IMR-90 (cell line): Measurements from ENCODE around the gene UGT1A1. TPM values are rescaled to one million over a fixed set of nuclear protein-coding genes. Genes with fewer than 3 reads are reported as not detected.

Experiments used
- ATAC-seq: fragments of 200-7000 bp; cut with Tn5 transposase; 2 replicates; pipeline ENCODE4 v1.9.1; 2020; ENCODE audit warnings: low read depth, mild to moderate bottlenecking, moderate library complexity
- BruUV-seq: library from RNA; stranded (reverse); fragments of 400-500 nt; replicated peaks from 2 replicates; lab custom pipeline; 2021; lab: Mats Ljungman, UMichigan
- CTCF ChIA-PET: fragments of 300-600 bp; formaldehyde crosslinking; extraction: SDS; loops from one replicate; lab custom pipeline; 2021; ENCODE audit warnings: antibody characterized with exemption; lab: Yijun Ruan, JAX
- POLR2A ChIA-PET: fragments of 300-600 bp; sonication (Branson Sonifier 250); formaldehyde crosslinking; loops from one replicate; lab custom pipeline; 2022; ENCODE audit warnings: antibody characterized with exemption; ENCODE audit not compliant: unreplicated experiment; lab: Charles Lee
- DNase-seq: peaks from one replicate; pipeline ENCODE4 v3.0.0; 2013
- H2AFZ ChIP-seq: replicated peaks from 2 replicates; pipeline ENCODE3; 2013; ENCODE audit warnings: low read length, mild to moderate bottlenecking; ENCODE audit not compliant: poor library complexity
- H2AK5ac ChIP-seq: 2 replicates; pipeline ENCODE4 v1.6.1; 2013; ENCODE audit warnings: low read depth, low read length, inconsistent platforms
- H2AK9ac ChIP-seq: replicated peaks from 2 replicates; pipeline ENCODE3; 2013; ENCODE audit warnings: mild to moderate bottlenecking, low read depth, low read length, moderate library complexity; ENCODE audit not compliant: poor library complexity
- H2BK120ac ChIP-seq: 2 replicates; pipeline ENCODE4 v1.6.1; 2013; ENCODE audit warnings: low read depth, low read length, inconsistent platforms
- H2BK15ac ChIP-seq: 3 replicates; pipeline ENCODE4 v1.6.1; 2013; ENCODE audit warnings: low read depth, low read length, inconsistent platforms
- H2BK20ac ChIP-seq: 2 replicates; pipeline ENCODE4 v1.6.1; 2013; ENCODE audit warnings: low read depth, mild to moderate bottlenecking, inconsistent platforms, low read length, moderate library complexity
- H2BK5ac ChIP-seq: 2 replicates; pipeline ENCODE4 v1.6.1; 2013; ENCODE audit warnings: mild to moderate bottlenecking, low read depth, low read length, inconsistent platforms; ENCODE audit not compliant: poor library complexity, severe bottlenecking
- H3K14ac ChIP-seq: replicated peaks from 2 replicates; pipeline ENCODE4 v1.6.1; 2013; ENCODE audit warnings: low read depth, low read length, inconsistent platforms
- H3K18ac ChIP-seq: 2 replicates; pipeline ENCODE4 v1.6.1; 2013; ENCODE audit warnings: low read depth, low read length, control low read depth
- H3K23ac ChIP-seq: 2 replicates; pipeline ENCODE4 v1.6.1; 2013; ENCODE audit warnings: low read depth, low read length, inconsistent platforms
- H3K27ac ChIP-seq: 2 replicates; pipeline ENCODE4 v1.5.1; 2013; ENCODE audit warnings: mild to moderate bottlenecking, control low read depth, low read length; ENCODE audit not compliant: insufficient read depth
- H3K27me3 ChIP-seq: 2 replicates; pipeline ENCODE4 v1.6.1; 2013; ENCODE audit warnings: low read length; ENCODE audit not compliant: control insufficient read depth, insufficient read depth
- H3K36me3 ChIP-seq: 2 replicates; pipeline ENCODE4 v1.6.1; 2013; ENCODE audit warnings: low read length, mixed read lengths; ENCODE audit not compliant: control insufficient read depth, insufficient read depth
- H3K4ac ChIP-seq: 2 replicates; pipeline ENCODE4 v1.6.1; 2013; ENCODE audit warnings: low read depth, low read length, inconsistent platforms
- H3K4me1 ChIP-seq: 2 replicates; pipeline ENCODE4 v1.6.1; 2013; ENCODE audit warnings: low read length, mixed read lengths; ENCODE audit not compliant: control insufficient read depth, insufficient read depth
- H3K4me2 ChIP-seq: 2 replicates; pipeline ENCODE4 v1.6.1; 2013; ENCODE audit warnings: low read depth, mild to moderate bottlenecking, control low read depth, low read length, moderate library complexity
- H3K4me3 ChIP-seq: 2 replicates; pipeline ENCODE4 v1.5.1; 2013; ENCODE audit warnings: low read depth, mild to moderate bottlenecking, control low read depth, low read length, moderate library complexity; ENCODE audit not compliant: insufficient read depth
- H3K56ac ChIP-seq: 2 replicates; pipeline ENCODE4 v1.6.1; 2013; ENCODE audit warnings: low read length, inconsistent platforms; ENCODE audit not compliant: insufficient read depth; ENCODE audit errors: extremely low read depth
- H3K79me1 ChIP-seq, 2 experiments: 2 replicates each; pipeline ENCODE4 v1.6.1; 2013; ENCODE audit warnings: low read length in 2 of 2, inconsistent platforms in 1 of 2, low read depth in 1 of 2
- H3K9ac ChIP-seq: 2 replicates; pipeline ENCODE4 v1.6.1; 2013; ENCODE audit warnings: low read depth, low read length, control low read depth
- H3K9me1 ChIP-seq: 2 replicates; pipeline ENCODE4 v1.6.1; 2013; ENCODE audit warnings: low read length, inconsistent platforms; ENCODE audit not compliant: insufficient read depth
- H3K9me3 ChIP-seq: 2 replicates; pipeline ENCODE4 v1.6.1; 2013; ENCODE audit warnings: low read length; ENCODE audit not compliant: control insufficient read depth, insufficient read depth
- H4K20me1 ChIP-seq: 2 replicates; pipeline ENCODE4 v1.6.1; 2013; ENCODE audit warnings: low read length, inconsistent platforms; ENCODE audit not compliant: insufficient read depth
- H4K5ac ChIP-seq: 2 replicates; pipeline ENCODE4 v1.6.1; 2013; ENCODE audit warnings: mild to moderate bottlenecking, low read depth, low read length, control low read depth
- H4K8ac ChIP-seq, 2 experiments: 2 replicates each; pipeline ENCODE4 v1.6.1; 2013; ENCODE audit warnings: low read depth in 2 of 2, low read length in 2 of 2, control low read depth in 1 of 2, inconsistent platforms in 1 of 2
- H4K91ac ChIP-seq: 2 replicates; pipeline ENCODE4 v1.6.1; 2013; ENCODE audit warnings: low read depth, low read length, inconsistent platforms; ENCODE audit not compliant: insufficient read depth
- CEBPB ChIP-seq: IDR thresholded peaks from 2 replicates; pipeline ENCODE4 v1.6.1; 2012; ENCODE audit warnings: low read depth, low read length, improper control_type of control experiment
- CHD1 ChIP-seq: IDR thresholded peaks from 2 replicates; pipeline ENCODE4 v1.6.1; 2012; ENCODE audit warnings: low read depth, low read length, improper control_type of control experiment
- CTCF ChIP-seq: conservative IDR thresholded peaks from 2 replicates; pipeline ENCODE4 v1.5.1; 2012; ENCODE audit warnings: mild to moderate bottlenecking, low read depth, low read length, improper control_type of control experiment
- ELK1 ChIP-seq: fragments of 150-350 bp; IDR thresholded peaks from 2 replicates; pipeline ENCODE4 v1.6.1; 2016; ENCODE audit warnings: low read depth, mild to moderate bottlenecking, low read length, moderate library complexity, borderline replicate concordance
- MXI1 ChIP-seq: IDR thresholded peaks from 2 replicates; pipeline ENCODE4 v1.6.1; 2012; ENCODE audit warnings: low read depth, mild to moderate bottlenecking, low read length, moderate library complexity, borderline replicate concordance
- NFE2L2 ChIP-seq: fragments of 150-350 bp; IDR thresholded peaks from 2 replicates; pipeline ENCODE4 v1.6.1; 2016; ENCODE audit warnings: low read depth, mild to moderate bottlenecking, low read length
- POLR2A ChIP-seq: IDR thresholded peaks from 2 replicates; pipeline ENCODE4 v1.6.1; 2012; ENCODE audit warnings: mild to moderate bottlenecking, low read depth, low read length
- RAD21 ChIP-seq: IDR thresholded peaks from 2 replicates; pipeline ENCODE4 v1.6.1; 2012; ENCODE audit warnings: low read length, improper control_type of control experiment
- RCOR1 ChIP-seq: IDR thresholded peaks from 2 replicates; pipeline ENCODE4 v1.6.1; 2012; ENCODE audit warnings: mild to moderate bottlenecking, low read length, improper control_type of control experiment; ENCODE audit not compliant: insufficient replicate concordance
- RFX5 ChIP-seq: IDR thresholded peaks from 2 replicates; pipeline ENCODE4 v1.8.0; 2012; ENCODE audit warnings: low read depth, mild to moderate bottlenecking, low read length, moderate library complexity
- WGBS, 2 experiments: methylation state at CpG; one replicate each; pipeline versions ENCODE4 v1.1.5 to v1.1.7; 2013; ENCODE audit warnings: missing lambda C conversion rate in 2 of 2; ENCODE audit not compliant: insufficient read length in 1 of 2; ENCODE audit errors: extremely low coverage in 2 of 2; 5-methylcytosine and 5-hydroxymethylcytosine counted together
- dilution Hi-C: fragments of 300-500 bp; cut with HindIII; formaldehyde crosslinking; loops from one replicate; pipeline ENCODE4 v1.14.3; 2018; ENCODE audit warnings: low sequenced_read_pairs; ENCODE audit not compliant: unreplicated experiment
- in situ Hi-C: fragments of 300-500 bp; cut with MboI; formaldehyde crosslinking; loops from 3 replicates; pipeline ENCODE4 v1.14.3; 2019; ENCODE audit warnings: low sequenced_read_pairs, inconsistent platforms, mixed read lengths
- intact Hi-C: fragments of 100-400 bp; cut with micrococcal nuclease; formaldehyde crosslinking; loops from 2 replicates; pipeline ENCODE4 v1.10.0; 2022
- polyA plus RNA-seq, 3 experiments: library from polyadenylated mRNA; depleted of rRNA; stranded (reverse); fragments of >200 nt; gene quantifications; 2 replicates each; pipeline ENCODE4 v1.2.3, GENCODE V29; 2012; ENCODE audit warnings: low replicate concordance in 1 of 3
- total RNA-seq: library from RNA; depleted of rRNA; stranded (reverse); fragments of >200 nt; gene quantifications from 2 replicates; pipeline ENCODE4 v1.2.3, GENCODE V29; 2012

Gene UGT1A1
- total and polyA plus RNA-seq, 2 of the 4 experiments (the other 2 are of a cell fraction): not detected

- no TSS peak for BruUV-seq
- POLR2A ChIA-PET: no interaction called here
Measured at GRCh38 chr2:233822101-233822771, 62.2 kb downstream of the UGT1A1 start.

More at GRCh38 chr2:233822101-233822771, 62.2 kb downstream of the UGT1A1 start:
- Histone ChIP-seq H3K27me3 (peaks cover 10% of the 10 kb centered on the region), H2AFZ (peak overlapping the region; percentile 14), H3K79me1 (no peaks in the 10 kb centered on the region), H3K14ac (no peak overlapping the region), H4K5ac (no peak overlapping the region), H4K20me1 (no peaks in the 10 kb centered on the region), H3K23ac (no peak overlapping the region), H2BK15ac (no peak overlapping the region), H3K9me1 (no peaks in the 10 kb centered on the region), H4K8ac (no peak overlapping the region), H3K4me1 (no peaks in the 10 kb centered on the region), H4K91ac (no peak overlapping the region), H2BK120ac (no peak overlapping the region), H3K4ac (no peak overlapping the region), H3K56ac (no peak overlapping the region), H2BK20ac (no peak overlapping the region), H3K4me3 (no peak overlapping the region), H3K18ac (no peak overlapping the region), H3K9ac (no peak overlapping the region), H3K27ac (no peak overlapping the region), H2AK9ac (no peak overlapping the region), H2AK5ac (no peak overlapping the region), H3K36me3 (no peaks in the 10 kb centered on the region), H3K4me2 (no peak overlapping the region), H2BK5ac (no peak overlapping the region), H3K9me3 (no peaks in the 10 kb centered on the region)
- CTCF ChIA-PET: no interaction called here
- WGBS, 2 experiments: 80% methylated on average over 7 of the region's 21 CpGs; no CpG with 5 or more reads in 1 of the 2 experiments
- DNase-seq (no peak), ATAC-seq (no peak)
- no peak for TF ChIP-seq MXI1
- TF ChIP-seq CHD1: no peak
- TF ChIP-seq CTCF: no peak
- TF ChIP-seq POLR2A: no peak
- no peak for TF ChIP-seq CEBPB
- TF ChIP-seq NFE2L2: no peak
- TF ChIP-seq RFX5: no peak
- no peak for TF ChIP-seq ELK1
- TF ChIP-seq RAD21: no peak
- no peak for TF ChIP-seq RCOR1
- intact Hi-C loops (no loop called here), in situ Hi-C loops (no loop called here), dilution Hi-C loops (no loop called here)
